ENCODE results near the gene EQTN. TPM values are rescaled to one million over a fixed set of nuclear protein-coding genes. Genes with fewer than 3 reads are reported as not detected.

EQTN gene
- total RNA-seq, 1 experiment from 2014 or later: 0.81 TPM

- TF ChIP-seq, protein P1, sequence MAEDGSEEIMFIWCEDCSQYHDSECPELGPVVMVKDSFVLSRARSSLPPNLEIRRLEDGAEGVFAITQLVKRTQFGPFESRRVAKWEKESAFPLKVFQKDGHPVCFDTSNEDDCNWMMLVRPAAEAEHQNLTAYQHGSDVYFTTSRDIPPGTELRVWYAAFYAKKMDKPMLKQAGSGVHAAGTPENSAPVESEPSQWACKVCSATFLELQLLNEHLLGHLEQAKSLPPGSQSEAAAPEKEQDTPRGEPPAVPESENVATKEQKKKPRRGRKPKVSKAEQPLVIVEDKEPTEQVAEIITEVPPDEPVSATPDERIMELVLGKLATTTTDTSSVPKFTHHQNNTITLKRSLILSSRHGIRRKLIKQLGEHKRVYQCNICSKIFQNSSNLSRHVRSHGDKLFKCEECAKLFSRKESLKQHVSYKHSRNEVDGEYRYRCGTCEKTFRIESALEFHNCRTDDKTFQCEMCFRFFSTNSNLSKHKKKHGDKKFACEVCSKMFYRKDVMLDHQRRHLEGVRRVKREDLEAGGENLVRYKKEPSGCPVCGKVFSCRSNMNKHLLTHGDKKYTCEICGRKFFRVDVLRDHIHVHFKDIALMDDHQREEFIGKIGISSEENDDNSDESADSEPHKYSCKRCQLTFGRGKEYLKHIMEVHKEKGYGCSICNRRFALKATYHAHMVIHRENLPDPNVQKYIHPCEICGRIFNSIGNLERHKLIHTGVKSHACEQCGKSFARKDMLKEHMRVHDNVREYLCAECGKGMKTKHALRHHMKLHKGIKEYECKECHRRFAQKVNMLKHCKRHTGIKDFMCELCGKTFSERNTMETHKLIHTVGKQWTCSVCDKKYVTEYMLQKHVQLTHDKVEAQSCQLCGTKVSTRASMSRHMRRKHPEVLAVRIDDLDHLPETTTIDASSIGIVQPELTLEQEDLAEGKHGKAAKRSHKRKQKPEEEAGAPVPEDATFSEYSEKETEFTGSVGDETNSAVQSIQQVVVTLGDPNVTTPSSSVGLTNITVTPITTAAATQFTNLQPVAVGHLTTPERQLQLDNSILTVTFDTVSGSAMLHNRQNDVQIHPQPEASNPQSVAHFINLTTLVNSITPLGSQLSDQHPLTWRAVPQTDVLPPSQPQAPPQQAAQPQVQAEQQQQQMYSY (CRISPR knock-in tag; IDR thresholded peaks at IDR 0.05): no peak
- no peak for TF ChIP-seq ZNF396 (CRISPR knock-in tag; IDR thresholded peaks at IDR 0.05; ENCODE audit: borderline replicate concordance)
- no peak for TF ChIP-seq ZBTB21 (CRISPR knock-in tag; IDR thresholded peaks at IDR 0.05; ENCODE audit: borderline replicate concordance)
- no peak for TF ChIP-seq AFF4 (CRISPR knock-in tag; IDR thresholded peaks at IDR 0.05; ENCODE audit: borderline replicate concordance)
- no peak for TF ChIP-seq HMGA2 (CRISPR knock-in tag; IDR thresholded peaks at IDR 0.05)
These were observed 6.3 kb upstream of the EQTN start (continued) for GRCh38 chr9:27303219-27303618.

- TF ChIP-seq E2F4 (CRISPR knock-in tag; IDR thresholded peaks at IDR 0.05; ENCODE audit: borderline replicate concordance, low read depth) (no peak), NR2C2 (CRISPR knock-in tag; IDR thresholded peaks at IDR 0.05) (no peak), EMX1 (CRISPR knock-in tag; IDR thresholded peaks at IDR 0.05) (no peak), SMAD4 (CRISPR knock-in tag; IDR thresholded peaks at IDR 0.05) (no peak), SMAD3 (CRISPR knock-in tag; IDR thresholded peaks at IDR 0.05; ENCODE audit: borderline replicate concordance) (no peak), MAX (CRISPR knock-in tag; IDR thresholded peaks at IDR 0.05) (no peak), SP1 (CRISPR knock-in tag; conservative IDR thresholded peaks at IDR 0.05) (no peak), ZNF671 (CRISPR knock-in tag; IDR thresholded peaks at IDR 0.05) (no peak), TEAD1 (CRISPR knock-in tag; IDR thresholded peaks at IDR 0.05) (no peak), FOXK1 (CRISPR knock-in tag; IDR thresholded peaks at IDR 0.05) (no peak), ESRRA (CRISPR knock-in tag; IDR thresholded peaks at IDR 0.05; ENCODE audit: borderline replicate concordance) (no peak)
- TF ChIP-seq, protein P2, sequence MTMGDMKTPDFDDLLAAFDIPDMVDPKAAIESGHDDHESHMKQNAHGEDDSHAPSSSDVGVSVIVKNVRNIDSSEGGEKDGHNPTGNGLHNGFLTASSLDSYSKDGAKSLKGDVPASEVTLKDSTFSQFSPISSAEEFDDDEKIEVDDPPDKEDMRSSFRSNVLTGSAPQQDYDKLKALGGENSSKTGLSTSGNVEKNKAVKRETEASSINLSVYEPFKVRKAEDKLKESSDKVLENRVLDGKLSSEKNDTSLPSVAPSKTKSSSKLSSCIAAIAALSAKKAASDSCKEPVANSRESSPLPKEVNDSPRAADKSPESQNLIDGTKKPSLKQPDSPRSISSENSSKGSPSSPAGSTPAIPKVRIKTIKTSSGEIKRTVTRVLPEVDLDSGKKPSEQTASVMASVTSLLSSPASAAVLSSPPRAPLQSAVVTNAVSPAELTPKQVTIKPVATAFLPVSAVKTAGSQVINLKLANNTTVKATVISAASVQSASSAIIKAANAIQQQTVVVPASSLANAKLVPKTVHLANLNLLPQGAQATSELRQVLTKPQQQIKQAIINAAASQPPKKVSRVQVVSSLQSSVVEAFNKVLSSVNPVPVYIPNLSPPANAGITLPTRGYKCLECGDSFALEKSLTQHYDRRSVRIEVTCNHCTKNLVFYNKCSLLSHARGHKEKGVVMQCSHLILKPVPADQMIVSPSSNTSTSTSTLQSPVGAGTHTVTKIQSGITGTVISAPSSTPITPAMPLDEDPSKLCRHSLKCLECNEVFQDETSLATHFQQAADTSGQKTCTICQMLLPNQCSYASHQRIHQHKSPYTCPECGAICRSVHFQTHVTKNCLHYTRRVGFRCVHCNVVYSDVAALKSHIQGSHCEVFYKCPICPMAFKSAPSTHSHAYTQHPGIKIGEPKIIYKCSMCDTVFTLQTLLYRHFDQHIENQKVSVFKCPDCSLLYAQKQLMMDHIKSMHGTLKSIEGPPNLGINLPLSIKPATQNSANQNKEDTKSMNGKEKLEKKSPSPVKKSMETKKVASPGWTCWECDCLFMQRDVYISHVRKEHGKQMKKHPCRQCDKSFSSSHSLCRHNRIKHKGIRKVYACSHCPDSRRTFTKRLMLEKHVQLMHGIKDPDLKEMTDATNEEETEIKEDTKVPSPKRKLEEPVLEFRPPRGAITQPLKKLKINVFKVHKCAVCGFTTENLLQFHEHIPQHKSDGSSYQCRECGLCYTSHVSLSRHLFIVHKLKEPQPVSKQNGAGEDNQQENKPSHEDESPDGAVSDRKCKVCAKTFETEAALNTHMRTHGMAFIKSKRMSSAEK (CRISPR knock-in tag; IDR thresholded peaks at IDR 0.05; ENCODE audit: borderline replicate concordance): no peak
- H3K27me3 Mint-ChIP-seq (ENCODE audit: low read depth): no peaks in the 10 kb centered on the region
- H3K36me3 Mint-ChIP-seq: no peaks in the 10 kb centered on the region
- no peak overlapping the region for H3K4me3 Mint-ChIP-seq
- POLR2A ChIA-PET: no interaction called here
- no peaks in the 10 kb centered on the region for H3K9me3 Mint-ChIP-seq
- H3K4me1 Mint-ChIP-seq: no peaks in the 10 kb centered on the region
- no peak overlapping the region for H3K27ac Mint-ChIP-seq
- DNase-seq (ENCODE audit: low spot score) (no peak), ATAC-seq (no peak)
- CTCF ChIA-PET: no interaction called here
These were observed 3.0 kb downstream of the EQTN start for GRCh38 chr9:27293996-27294395.
